Stimulated activated CD8-positive, alpha-beta memory T cell treated with anti-CD3 and anti-CD28 coated beads, Interleukin-4, amount 100 ng/mL, for 1 hour (primary cell): Measurements from ENCODE around the gene GPR152.
A peak's percentile ranks its signal among the peaks of the same experiment; 100 is the strongest.
"Not testable (repeated sequence)": the region's sequence is repeated elsewhere in the genome, so short reads cannot be mapped to it uniquely, and the experiment has no call there.

Experiments
- DNase-seq, 2 donors: peaks; one replicate each; pipeline ENCODE4 v3.0.0-alpha.2; 2020; ENCODE audit warnings: low read depth in 2 of 2, low spot score in 1 of 2

Gene GPR152

DNA sequence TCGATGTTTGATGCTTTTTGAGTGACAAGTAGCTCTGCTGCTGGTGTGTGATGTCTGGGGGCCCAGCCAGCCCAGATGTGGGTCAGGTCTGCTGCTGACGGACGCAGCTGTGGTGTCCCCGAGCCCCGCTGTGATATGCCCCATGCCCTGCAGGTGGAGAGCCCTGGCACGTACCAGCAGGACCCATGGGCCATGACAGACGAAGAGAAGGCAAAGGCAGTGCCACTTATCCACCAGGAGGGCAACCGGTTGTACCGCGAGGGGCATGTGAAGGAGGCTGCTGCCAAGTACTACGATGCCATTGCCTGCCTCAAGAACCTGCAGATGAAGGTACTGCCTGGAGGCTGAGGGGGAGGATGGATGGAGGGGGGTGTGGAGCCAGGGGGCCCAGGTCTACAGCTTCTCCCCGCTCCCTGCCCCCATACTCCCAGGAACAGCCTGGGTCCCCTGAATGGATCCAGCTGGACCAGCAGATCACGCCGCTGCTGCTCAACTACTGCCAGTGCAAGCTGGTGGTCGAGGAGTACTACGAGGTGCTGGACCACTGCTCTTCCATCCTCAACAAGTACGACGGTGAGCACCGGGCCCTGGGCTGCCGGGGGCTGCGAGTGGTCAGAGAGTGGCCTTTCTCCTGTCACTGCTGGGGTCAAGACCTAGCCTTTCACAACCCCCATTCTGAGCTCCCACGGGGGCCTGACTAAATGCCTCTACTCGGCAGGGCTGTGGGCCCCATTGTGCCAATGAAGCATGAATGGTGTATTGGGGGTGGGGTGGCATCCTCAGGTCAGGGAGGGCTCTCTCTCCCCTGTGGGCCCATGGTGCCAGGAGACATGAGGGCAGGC, 37.6 kb upstream of the GPR152 start:
- DNase-seq, result no peak

DNA sequence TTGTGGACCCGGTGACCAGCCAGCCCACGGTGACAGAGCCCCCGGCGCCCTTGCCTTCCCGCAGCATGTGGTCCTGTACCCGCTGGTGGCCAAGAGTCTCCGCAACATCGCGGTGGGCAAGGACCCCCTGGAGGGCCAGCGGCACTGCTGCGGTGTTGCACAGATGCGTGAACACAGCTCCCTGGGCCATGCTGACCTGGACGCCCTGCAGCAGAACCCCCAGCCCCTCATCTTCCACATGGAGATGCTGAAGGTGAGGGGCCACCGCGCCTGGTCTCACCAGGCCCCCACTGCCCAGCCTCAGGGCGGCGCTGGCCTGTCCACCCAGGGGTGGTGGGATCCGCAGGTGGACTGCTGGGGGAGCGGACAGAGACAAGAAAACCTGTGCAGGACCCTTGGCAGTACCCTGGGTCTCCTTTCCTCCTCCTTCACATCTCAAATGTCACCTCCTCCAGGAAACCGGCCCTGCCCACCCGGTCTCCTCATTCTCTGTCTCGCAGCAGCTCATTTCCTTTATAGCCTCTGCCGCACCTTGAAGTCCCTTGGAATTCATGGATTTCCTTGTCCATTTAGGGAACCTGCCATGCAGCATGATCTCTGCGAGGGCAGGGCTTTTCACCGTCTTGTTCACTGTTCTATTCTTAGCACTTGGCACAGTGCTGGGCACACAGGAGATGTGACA, 36.8 kb upstream of the GPR152 start:
- no peak for DNase-seq

- DNase-seq, result no peak
Observed at GRCh38 chr11:67486481-67487195, 34.1 kb upstream of the GPR152 start.

- DNase-seq, result not testable (repeated sequence)
Observed at GRCh38 chr11:67485873-67486361, 33.4 kb upstream of the GPR152 start.

DNA sequence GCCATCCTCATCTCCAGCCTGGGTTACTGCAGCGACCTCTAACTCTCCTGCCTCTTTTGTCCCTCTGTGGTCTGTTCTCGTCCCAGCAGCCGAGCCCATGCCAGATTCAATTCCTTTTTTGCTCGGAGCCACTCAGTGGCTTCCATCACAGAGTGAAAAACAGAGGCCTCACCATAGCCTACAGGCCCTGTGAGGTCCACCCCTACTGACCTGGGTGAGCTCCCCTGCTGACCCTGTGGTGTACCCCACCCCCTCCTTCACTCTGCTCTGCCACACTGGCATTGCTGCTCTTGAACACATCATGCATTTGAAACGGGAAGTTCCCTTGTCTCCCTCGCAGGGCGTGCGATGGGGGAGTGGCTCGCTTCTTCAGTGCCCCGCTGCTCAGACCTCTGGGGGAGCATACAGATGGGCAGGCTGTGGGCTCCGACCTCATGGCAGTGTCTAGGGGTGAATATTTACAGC, 32.4 kb upstream of the GPR152 start:
- no peak for DNase-seq

- DNase-seq, result no peak
Observed at GRCh38 chr11:67483831-67484665, 31.5 kb upstream of the GPR152 start.

- DNase-seq, result peak; percentile 83 to 91
Observed at GRCh38 chr11:67482827-67483798, 30.6 kb upstream of the GPR152 start, which contains the start of gene AIP. TSS of gene AIP (plus strand) at chr11:67483026. CDS start at chr11:67483159, 133 bp downstream.

GRCh38 chr11:67482275-67482826, 29.8 kb upstream of the GPR152 start:
- no peak for DNase-seq

DNA sequence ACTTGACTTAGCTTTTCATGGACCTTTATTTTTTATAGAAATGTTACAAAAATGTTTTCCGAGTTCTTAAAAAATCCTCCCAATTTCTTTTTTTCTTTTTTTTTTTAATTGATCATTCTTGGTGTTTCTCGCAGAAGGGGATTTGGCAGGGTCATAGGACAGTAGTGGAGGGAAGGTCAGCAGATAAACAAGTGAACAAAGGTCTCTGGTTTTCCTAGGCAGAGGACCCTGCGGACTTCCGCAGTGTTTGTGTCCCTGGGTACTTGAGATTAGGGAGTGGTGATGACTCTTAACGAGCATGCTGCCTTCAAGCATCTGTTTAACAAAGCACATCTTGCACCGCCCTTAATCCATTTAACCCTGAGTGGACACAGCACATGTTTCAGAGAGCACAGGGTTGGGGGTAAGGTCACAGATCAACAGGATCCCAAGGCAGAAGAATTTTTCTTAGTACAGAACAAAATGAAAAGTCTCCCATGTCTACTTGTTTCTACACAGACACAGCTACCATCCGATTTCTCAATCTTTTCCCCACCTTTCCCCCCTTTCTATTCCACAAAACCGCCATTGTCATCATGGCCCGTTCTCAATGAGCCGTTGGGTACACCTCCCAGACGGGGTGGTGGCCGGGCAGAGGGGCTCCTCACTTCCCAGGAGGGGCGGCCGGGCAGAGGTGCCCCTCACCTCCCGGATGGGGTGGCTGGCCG, 25.0 kb upstream of the GPR152 start:
- DNase-seq, result not testable (repeated sequence)

GRCh38 chr11:67476692-67477091, 24.2 kb upstream of the GPR152 start:
- not testable (repeated sequence) for DNase-seq

DNA sequence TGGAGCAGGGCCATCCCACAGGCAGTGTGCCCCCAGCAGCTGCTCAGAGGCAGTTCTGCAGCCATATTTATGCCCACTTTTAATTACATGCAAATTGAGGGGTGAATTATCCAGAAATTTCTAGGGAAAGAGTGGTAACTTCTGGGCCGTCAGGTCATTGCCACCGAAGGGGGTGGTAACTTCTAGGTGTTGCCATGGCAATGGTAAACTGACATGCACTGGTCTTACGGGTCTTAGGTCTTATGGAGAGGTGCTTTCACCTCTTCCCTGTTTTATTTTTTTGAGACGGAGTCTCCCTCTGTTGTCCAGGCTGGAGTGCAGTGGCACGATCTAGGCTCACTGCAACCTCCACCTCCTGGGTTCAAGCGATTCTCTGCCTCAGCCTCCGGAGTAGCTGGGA, 20.4 kb upstream of the GPR152 start:
- DNase-seq, result no peak

- no peak for DNase-seq
Observed at GRCh38 chr11:67470337-67471002, 17.9 kb upstream of the GPR152 start.

DNA sequence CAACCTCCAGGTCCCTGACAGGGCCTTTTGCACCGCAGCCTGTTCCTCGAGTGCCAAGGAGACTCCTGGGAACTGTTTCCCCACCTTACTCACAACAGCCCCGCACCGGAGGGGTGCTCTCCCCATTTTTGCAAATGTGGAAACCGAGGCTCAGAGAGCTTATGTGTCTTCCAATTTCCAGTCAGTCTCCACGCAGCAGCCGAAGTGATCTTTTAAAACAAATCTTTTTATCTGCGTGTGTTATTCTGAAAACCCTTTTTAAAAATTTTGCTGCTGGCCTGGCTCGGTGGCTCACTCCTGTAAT, 16.9 kb upstream of the GPR152 start:
- DNase-seq, result no peak

DNA sequence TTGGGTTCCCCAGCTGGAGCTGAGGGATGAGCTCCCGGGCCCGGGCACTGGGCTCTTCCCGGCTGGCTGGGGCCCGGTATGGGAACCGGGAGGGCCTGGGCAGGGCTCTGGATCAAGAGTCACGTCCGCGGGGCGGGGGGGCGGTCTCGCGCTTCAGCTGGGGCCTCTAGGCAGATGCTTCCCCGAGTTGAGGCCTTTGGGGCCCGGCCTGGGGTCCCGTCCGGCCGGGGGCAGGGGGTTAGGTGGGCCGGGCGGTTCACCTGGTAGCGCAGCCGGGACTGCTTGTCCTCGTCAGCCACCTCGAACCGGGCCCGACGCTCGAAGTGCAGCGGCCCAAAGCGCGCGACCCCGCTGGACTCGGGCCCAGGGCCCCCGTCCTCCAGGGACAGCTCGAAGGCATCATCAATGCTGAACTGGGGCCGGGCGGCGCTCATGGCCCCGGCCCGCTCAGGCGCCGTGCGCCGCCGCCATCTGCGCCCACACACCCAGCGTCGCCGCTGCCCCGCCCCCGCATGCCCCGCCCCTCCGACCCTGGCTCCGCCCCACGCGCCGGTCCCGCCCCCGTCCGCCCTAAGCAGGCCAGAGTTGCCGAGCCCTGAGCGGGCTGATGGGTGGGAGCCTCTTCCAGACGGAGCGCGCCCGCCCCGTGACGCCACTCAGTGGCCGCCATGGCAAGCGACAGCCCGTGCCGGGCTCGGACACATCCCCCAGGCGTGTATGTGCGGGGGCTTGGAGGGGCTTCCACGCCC, 16.4 kb upstream of the GPR152 start, which contains the start of gene TMEM134:
Gene TMEM134, minus strand, starts transcription at position 493 of the 749 bp plus-strand sequence. Its CDS starts 59 bp downstream, at position 434.
- peak; percentile 86 to 89 for DNase-seq

DNA sequence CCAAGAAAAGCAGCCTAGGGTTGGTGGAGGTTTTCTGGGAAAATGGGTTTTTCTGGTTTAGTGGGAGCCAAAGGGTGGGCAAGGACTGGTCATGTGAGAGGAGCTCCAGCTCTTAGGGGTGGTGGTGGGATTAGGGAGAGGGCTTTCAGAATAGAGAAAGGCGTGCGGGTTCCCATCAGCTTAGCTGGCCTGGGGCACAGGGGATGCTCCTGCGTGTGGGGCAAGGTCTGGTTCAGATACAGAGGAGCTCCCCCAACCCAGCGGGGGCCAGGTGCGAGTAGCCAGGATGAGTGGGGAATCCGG, 15.9 kb upstream of the GPR152 start:
- no peak for DNase-seq

DNA sequence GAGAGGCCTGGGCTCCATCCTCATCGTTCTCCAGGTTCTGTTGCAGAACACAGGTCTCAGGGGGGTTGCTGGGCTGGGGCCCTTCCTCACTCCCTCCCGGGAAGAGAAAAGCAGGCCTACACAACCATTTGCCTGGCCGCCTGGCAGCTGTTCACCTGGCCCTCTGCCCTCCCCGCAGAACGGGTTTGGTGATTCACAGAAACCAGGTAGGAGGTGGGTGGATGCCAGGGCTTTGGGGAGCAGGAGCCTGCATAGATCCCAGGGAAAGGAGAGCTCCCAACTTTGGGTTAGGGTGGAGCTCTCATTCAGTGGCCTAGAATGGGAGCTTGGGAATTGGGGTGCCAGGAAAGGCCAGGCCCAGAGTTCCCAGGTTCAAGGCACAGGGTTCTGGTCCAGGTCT, 15.5 kb upstream of the GPR152 start:
- DNase-seq, result no peak

GRCh38 chr11:67466962-67467771, 14.6 kb upstream of the GPR152 start:
- DNase-seq, result no peak
